Muscle of arm (tissue), 12 donors: ENCODE results near the gene FTO. TPM values are rescaled to one million over a fixed set of nuclear protein-coding genes. Genes with fewer than 3 reads are reported as not detected.
"Not testable (repeated sequence)": the region's sequence is repeated elsewhere in the genome, so short reads cannot be mapped to it uniquely, and the experiment has no call there.

ENCODE experiments used
- DNase-seq: peaks from one replicate; pipeline ENCODE4 v3.0.0-alpha.2; 2013
- polyA plus RNA-seq, 12 donors: library from polyadenylated mRNA; unstranded; fragments of 120-200 nt; gene quantifications; one replicate each; pipeline ENCODE4 v1.2.1, GENCODE V29; 2013; ENCODE audit not compliant: insufficient read length in 12 of 12

The FTO gene
- polyA plus RNA-seq, 12 donors: 41.8 to 73.9 (median 62.4) TPM; not detected in 1

- DNase-seq: no peak
Observed at GRCh38 chr16:54177052-54177861, 473.3 kb downstream of the FTO start.

DNA sequence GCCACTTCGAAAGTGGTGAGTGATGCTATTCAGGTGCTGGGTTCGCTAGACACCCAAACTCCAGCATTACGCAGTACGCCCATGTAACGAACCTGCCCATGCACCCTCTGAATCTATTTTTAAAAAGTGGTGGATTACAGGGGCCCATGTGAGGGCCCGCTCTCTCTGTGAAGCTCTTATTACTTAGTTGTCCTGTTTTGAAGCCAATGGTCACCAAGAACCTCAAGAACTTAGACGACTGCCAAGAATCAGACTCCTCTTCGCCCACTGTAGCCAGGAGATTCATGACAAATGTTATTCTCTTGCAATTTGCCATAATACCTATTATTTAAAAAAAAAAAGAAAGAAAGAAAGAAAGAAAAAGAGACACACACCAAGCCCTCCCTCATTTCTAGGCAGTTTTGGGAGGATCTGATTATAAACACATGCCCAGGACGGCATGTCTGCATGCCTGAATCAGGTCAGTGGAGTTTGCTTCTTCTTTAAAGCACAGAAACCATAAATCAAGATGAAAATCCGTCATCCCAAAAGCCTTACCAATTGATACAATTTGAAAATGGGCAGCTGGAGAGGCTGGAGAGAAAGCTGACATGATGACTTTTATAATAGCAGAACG is 474.0 kb downstream of the FTO start:
- no peak for DNase-seq

- no peak for DNase-seq
Observed at GRCh38 chr16:54178478-54178976, 474.6 kb downstream of the FTO start.

GRCh38 chr16:54180421-54181359 is 476.7 kb downstream of the FTO start:
- no peak for DNase-seq

DNA sequence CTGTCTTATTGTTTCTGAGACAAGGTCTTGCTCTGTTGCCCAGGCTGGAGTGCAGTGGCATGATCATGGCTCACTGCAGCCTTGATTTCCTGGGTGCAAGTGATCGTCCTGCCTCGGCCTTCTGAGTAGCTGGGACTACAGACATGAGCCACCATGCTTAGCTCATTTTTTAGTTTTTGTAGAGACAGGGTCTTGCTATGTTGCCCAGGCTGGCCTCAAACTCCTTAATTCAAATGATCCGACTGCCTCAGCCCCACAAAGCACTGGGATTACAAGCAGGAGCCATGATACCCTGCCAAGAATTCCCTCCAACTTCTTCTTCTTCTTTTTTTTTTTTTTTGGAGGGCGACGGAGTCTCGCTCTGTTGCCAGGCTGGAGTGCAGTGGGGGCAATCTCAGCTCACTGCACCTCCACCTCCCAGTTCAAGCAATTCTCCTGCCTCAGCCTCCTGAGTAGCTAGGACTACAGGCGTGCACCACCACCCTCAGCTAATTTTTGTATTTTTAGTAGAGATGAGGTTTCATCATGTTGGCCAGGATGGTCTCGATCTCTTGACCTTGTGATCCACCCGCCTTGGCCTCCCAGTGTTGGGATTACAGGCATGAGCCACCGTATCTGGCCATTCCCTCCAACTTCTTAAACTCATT is 477.9 kb downstream of the FTO start:
- DNase-seq: not testable (repeated sequence)

GRCh38 chr16:54185045-54185444 is 481.1 kb downstream of the FTO start:
- DNase-seq: no peak

DNA sequence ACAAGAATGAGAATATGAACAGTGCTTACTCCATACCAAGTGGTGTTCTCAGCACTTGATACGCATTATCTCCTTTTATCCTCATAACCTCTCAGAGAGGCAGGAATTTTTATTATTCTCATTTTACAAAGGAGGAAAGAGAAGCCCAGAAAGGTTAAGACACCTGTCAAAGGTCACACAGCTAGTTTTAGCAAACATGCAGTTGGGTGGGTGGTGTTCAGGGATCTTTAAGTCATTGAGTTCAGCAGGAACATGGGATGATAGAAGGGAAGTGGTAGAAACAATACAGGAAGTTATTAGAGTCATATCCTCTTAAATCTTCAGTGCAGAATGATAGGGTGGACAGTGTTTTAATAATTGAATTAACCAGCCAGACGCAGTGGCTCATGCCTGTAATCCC is 487.2 kb downstream of the FTO start:
- DNase-seq: no peak

DNA sequence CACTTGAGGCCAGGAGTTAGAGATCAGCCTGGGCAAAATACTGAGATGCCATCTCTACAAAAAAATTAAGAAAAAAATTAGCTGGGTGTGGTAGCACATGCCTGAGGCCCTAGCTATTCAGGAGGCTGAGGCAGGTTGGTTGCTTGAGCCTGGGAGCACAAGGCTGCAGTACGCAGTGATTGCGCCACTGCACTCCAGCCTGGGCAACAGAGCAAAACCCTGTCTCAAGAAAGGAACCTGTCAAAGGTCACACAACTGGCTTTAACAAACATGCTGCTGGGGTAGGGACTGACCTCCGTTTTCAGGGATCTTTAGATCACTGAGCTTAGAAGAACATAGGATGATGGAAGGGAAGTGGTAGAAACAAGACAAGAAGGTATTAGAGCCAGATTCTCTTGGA is 487.6 kb downstream of the FTO start:
- no peak for DNase-seq

DNA sequence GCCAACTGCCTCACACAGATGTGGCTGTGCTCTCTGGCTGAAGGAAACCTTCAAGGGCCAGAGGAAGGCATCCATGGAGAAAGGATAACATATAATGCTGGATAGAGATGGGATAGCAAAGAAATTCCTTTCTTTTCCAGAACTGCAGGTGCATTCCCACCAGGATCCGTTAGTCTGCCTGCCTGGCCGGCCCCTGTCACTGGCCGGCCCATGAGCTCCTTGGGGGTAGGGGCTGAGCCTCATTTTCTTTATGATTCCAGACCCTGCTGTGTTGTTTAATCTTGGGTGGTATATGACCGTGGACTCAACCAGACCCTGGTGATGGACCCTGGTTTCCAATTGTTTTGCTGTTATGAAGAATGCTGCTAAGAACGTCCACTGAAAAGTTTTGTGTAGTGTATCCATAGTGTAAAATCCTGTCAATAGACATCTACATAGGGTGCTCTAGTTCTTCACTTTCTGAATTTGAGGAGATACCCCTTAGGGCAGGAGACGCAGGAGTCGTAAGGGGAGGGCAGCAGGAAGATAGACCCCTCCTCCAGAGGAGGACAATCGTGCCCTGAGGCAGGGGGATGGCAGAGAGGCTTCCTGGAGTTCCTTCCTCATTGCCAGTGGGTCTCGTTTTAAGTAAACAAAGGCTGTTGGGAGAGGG is 489.2 kb downstream of the FTO start:
- DNase-seq: no peak

- DNase-seq: peak; percentile 85
Observed at GRCh38 chr16:54193665-54194333, 489.8 kb downstream of the FTO start.

GRCh38 chr16:54194334-54194743 is 490.4 kb downstream of the FTO start:
- DNase-seq: peak; percentile 58

- no peak for DNase-seq
Observed at GRCh38 chr16:54197758-54198157, 493.8 kb downstream of the FTO start.

GRCh38 chr16:54199487-54200160 is 495.7 kb downstream of the FTO start:
- DNase-seq: no peak

GRCh38 chr16:54200161-54200534 is 496.2 kb downstream of the FTO start:
- DNase-seq: no peak

- no peak for DNase-seq
Observed at GRCh38 chr16:54200720-54201119, 496.8 kb downstream of the FTO start.

DNA sequence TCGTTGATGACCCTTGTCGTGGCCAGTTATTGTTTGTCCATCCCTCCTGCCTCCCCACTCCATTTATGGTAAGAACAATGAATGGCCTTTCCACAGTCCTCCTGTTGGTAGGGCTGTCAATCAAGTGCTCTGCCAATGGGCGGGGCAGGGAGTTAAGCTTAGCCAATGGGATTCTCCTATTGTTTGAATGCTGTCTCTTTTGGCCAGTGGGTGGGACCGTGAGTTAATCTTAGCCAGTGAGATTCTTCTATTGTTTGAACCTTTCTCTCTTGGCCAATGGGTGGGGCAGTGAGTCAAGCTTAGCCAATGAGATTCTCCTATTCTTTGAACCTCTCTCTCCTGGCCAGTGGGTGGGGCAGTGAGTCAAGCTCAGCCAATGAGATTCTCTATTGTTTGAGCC is 497.2 kb downstream of the FTO start:
- no peak for DNase-seq
